Adipose tissue (tissue), 3 donors: ENCODE results near the gene PCDHGC4. TPM values are rescaled to one million over a fixed set of nuclear protein-coding genes. Genes with fewer than 3 reads are reported as not detected.
A peak's percentile ranks its signal among the peaks of the same experiment; 100 is the strongest.

Experiments used
- H3K27ac ChIP-seq: one replicate; pipeline ENCODE4 v1.5.1; 2013; ENCODE audit warnings: low read depth, low read length
- WGBS, 3 donors: extraction: QIAGEN DNeasy Blood & Tissue Kit; methylation state at CpG; one replicate each; pipeline ENCODE4 v1.1.7; 2013; 5-methylcytosine and 5-hydroxymethylcytosine counted together
- polyA plus RNA-seq, 3 donors: library from polyadenylated mRNA; stranded (reverse); fragments of 200-250 nt; gene quantifications; one replicate each; pipeline ENCODE4 v1.2.3, GENCODE V29; 2013
- donor health status: healthy with polysubstance abuse.
- donor health status: Bipolar disorder and iron deficiency.
- donor health status: healthy.

Gene PCDHGC4
- polyA plus RNA-seq, 3 donors = 0.05 to 0.34 (median 0.15) TPM

DNA sequence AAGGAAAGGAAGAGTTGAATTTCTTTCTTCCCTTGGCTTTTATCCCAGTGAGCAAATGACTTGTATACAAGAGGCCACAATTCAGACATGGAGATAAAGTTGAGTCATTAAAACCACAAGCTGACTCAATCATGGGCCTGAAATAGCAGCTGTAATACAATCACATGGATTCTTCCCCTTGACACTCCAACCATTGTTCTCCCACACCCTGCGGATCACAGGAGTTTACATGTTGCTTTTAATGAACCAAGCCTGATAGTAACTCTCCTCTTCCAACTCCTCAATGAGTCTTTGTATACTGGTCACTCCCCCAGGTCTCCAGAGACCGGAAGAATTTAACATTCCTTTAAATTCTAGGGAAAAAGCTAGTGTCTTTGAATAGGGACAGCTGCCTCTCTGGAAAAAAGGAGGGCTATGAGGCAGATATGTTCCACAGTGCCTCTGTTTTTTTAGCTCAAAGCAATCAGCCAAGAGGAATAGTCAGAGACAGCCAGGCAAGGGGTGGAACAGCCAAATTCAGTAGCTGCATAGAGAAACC, 36.5 kb downstream of the PCDHGC4 start:
- WGBS, 3 donors = 17 to 68% (median 34%) methylated on average over 2 of the region's 2 CpGs
- no peak overlapping the region for H3K27ac ChIP-seq

GRCh38 chr5:141522301-141522700, 37.5 kb downstream of the PCDHGC4 start:
- WGBS, 3 donors = 19 to 74% (median 34%) methylated on average over 2 of the region's 2 CpGs
- H3K27ac ChIP-seq = no peak overlapping the region

GRCh38 chr5:141523991-141524390, 39.2 kb downstream of the PCDHGC4 start:
- H3K27ac ChIP-seq = no peak overlapping the region
- 85 to 90% (median 88%) methylated on average over 8 of the region's 8 CpGs for WGBS, 3 donors

- WGBS, 3 donors = 29 to 41% (median 34%) methylated on average over 12 of the region's 12 CpGs
- H3K27ac ChIP-seq = no peak overlapping the region
Measured at GRCh38 chr5:141524604-141525597, 40.1 kb downstream of the PCDHGC4 start.

DNA sequence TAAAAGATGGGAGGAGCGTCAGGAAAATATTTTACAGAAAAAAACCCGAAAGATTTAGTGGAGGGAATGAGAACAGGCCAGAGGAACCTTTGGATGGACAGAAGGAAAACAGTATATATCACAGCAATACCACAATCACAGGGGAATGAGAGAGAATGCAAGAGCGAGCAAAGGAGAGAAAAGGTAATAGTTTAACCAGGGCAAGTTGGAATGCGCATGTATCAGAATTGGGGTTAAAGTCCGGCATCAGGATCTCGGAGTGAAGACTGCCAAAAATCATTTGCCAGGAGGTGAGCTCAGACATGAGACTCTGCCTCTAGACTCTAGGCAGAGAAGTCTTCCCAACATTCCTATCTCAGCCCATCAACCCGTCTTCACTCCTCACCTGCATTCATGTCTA, 40.8 kb downstream of the PCDHGC4 start:
- WGBS, 3 donors = 60 to 74% (median 68%) methylated on average over 7 of the region's 7 CpGs
- H3K27ac ChIP-seq = no peak overlapping the region

DNA sequence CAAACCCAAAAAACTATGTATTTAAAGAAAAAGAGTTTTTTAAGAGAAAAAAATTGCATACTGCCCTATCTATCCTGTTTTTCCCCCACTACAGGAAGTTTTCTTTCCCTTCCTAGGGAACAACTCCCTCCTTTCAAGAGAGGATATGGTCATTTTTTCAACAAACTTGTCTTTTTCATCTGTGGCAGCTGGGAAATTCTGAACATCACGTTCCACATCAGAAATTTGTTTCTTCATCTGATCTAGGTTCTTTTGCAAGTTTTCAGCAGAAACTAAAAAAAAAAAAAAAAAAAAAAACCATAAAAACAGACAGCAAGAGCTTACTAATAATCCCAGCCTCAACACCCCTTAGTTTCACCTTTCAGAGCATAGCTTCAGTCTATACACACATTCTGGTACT, 42.6 kb downstream of the PCDHGC4 start:
- WGBS, 3 donors = 56 to 64% (median 59%) methylated on average over 1 of the region's 1 CpG

GRCh38 chr5:141528291-141528984, 43.6 kb downstream of the PCDHGC4 start:
- WGBS, 3 donors = 54 to 76% (median 63%) methylated on average over 11 of the region's 11 CpGs

More for the DNA sequence above, 42.6 kb downstream of the PCDHGC4 start:
- no peak overlapping the region for H3K27ac ChIP-seq

DNA sequence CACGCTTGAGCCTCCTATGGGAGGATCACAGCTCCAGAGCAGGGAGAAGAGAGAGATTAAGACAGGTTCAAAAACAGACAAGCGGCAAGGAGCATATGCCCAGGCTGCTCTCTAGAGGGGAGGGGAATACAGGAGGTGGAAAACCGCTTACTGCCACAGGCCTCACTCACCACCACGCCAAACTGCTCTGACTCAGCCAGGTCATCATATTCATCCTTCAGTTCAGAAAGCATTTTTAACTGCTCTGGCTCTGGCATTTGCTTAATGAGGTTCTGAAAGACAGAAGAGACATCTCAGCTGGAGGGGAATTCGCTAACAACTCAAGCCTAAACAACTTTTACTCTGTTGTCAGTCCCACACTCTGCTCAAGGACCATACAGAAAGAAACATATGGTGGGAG, 44.2 kb downstream of the PCDHGC4 start:
- WGBS, 3 donors = 65 to 81% (median 69%) methylated on average over 5 of the region's 5 CpGs
- peak overlapping the region; percentile 17 for H3K27ac ChIP-seq

More at GRCh38 chr5:141528291-141528984, 43.6 kb downstream of the PCDHGC4 start:
- H3K27ac ChIP-seq = peak overlapping the region; percentile 56

- no peak overlapping the region for H3K27ac ChIP-seq
- 90 to 92% (median 91%) methylated on average over 7 of the region's 7 CpGs for WGBS, 3 donors
Measured at GRCh38 chr5:141529873-141530272, 45.0 kb downstream of the PCDHGC4 start.

DNA sequence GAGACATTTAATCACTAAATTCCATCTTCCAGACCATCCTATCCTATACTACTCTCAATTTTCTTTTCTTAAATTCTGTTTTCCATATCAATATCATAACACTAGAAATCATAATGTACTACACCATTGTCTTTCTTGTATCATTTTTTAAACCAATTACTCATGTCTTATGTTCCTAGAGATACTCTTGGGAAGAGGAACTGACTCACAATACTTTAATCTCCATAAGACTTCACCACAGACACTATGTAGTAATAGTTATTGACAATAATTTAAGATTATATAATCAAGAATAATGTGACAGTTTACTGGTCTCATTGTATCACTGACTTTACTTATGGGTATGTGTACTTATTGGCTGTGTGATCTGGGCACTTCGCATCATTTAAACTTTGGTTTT, 47.9 kb downstream of the PCDHGC4 start:
- 97 to 100% (median 99%) methylated on average over 1 of the region's 1 CpG for WGBS, 3 donors
- H3K27ac ChIP-seq = no peak overlapping the region

DNA sequence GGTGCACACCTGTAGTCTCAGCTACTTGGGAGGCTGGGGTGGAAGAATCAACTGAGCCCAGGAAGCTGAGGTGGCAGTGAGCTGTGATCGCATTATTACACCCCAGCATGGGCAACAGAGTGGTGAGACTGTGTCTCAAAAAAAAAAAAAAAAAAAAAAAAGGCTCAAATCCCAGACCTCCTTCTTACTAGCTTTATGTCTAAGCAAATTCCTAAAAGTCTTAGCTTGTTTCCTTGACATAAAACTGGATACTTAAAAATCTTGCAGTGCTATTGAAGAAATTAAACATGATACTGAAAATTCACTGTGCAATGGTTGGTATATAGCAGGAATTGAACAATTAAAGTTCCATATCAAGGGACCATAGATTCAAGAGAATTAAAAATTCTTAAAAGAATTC, 49.1 kb downstream of the PCDHGC4 start:
- 93 to 100% (median 97%) methylated on average over 1 of the region's 1 CpG for WGBS, 3 donors

GRCh38 chr5:141534492-141535213, 49.8 kb downstream of the PCDHGC4 start:
- WGBS, 3 donors = 95 to 98% (median 96%) methylated on average over 4 of the region's 4 CpGs

More for the DNA sequence above, 49.1 kb downstream of the PCDHGC4 start:
- no peak overlapping the region for H3K27ac ChIP-seq

More at GRCh38 chr5:141534492-141535213, 49.8 kb downstream of the PCDHGC4 start:
- no peak overlapping the region for H3K27ac ChIP-seq

Other genes starting within 250 kb of the PCDHGC4 start
- 1 to 10 TPM in 2 of 3 donors, under 1 TPM in 1; 0.79 to 3.2 (median 2.0) TPM for gene PCDHB15, start 239.6 kb upstream of the PCDHGC4 start, polyA plus RNA-seq
- gene SLC25A2, start 181.0 kb upstream of the PCDHGC4 start, polyA plus RNA-seq = under 1 TPM in 1 of 3 donors, not detected in 2; 0.03 TPM
- gene TAF7, start 164.2 kb upstream of the PCDHGC4 start, polyA plus RNA-seq = 10 to 100 TPM; 32.2 to 62.0 (median 59.1) TPM
- under 1 TPM in 2 of 3 donors, not detected in 1; 0.10 to 0.25 TPM for gene PCDHGA1, start 154.5 kb upstream of the PCDHGC4 start, polyA plus RNA-seq
- gene PCDHGA2, start 146.3 kb upstream of the PCDHGC4 start, polyA plus RNA-seq = 1 to 10 TPM in 1 of 3 donors, under 1 TPM in 2; 0.56 to 1.3 (median 0.89) TPM
- gene PCDHGA3, start 141.2 kb upstream of the PCDHGC4 start, polyA plus RNA-seq = under 1 TPM; 0.45 to 0.82 (median 0.54) TPM
- under 1 TPM; 0.11 to 0.36 (median 0.30) TPM for gene PCDHGB1, start 134.9 kb upstream of the PCDHGC4 start, polyA plus RNA-seq
- gene PCDHGA4, start 130.0 kb upstream of the PCDHGC4 start, polyA plus RNA-seq = under 1 TPM; 0.34 to 0.98 (median 0.82) TPM
- under 1 TPM; 0.58 to 0.90 (median 0.71) TPM for gene PCDHGB2, start 125.0 kb upstream of the PCDHGC4 start, polyA plus RNA-seq
- gene PCDHGA5, start 120.9 kb upstream of the PCDHGC4 start, polyA plus RNA-seq = under 1 TPM; 0.34 to 0.52 (median 0.43) TPM
- under 1 TPM; 0.34 to 0.52 (median 0.40) TPM for gene PCDHGB3, start 114.8 kb upstream of the PCDHGC4 start, polyA plus RNA-seq
- 1 to 10 TPM in 1 of 3 donors, under 1 TPM in 2; 0.45 to 1.3 (median 0.83) TPM for gene PCDHGA6, start 111.1 kb upstream of the PCDHGC4 start, polyA plus RNA-seq
- gene PCDHGA7, start 102.3 kb upstream of the PCDHGC4 start, polyA plus RNA-seq = under 1 TPM; 0.11 to 0.38 (median 0.31) TPM
- gene PCDHGB4, start 97.3 kb upstream of the PCDHGC4 start, polyA plus RNA-seq = 1 to 10 TPM in 1 of 3 donors, under 1 TPM in 2; 0.34 to 1.2 (median 0.60) TPM
- under 1 TPM; 0.07 to 0.45 (median 0.10) TPM for gene PCDHGA8, start 92.4 kb upstream of the PCDHGC4 start, polyA plus RNA-seq
- gene PCDHGB5, start 87.1 kb upstream of the PCDHGC4 start, polyA plus RNA-seq = 1 to 10 TPM in 2 of 3 donors, under 1 TPM in 1; 0.11 to 3.1 (median 2.3) TPM
- under 1 TPM; 0.51 to 0.89 (median 0.67) TPM for gene PCDHGA9, start 82.3 kb upstream of the PCDHGC4 start, polyA plus RNA-seq
- gene PCDHGB6, start 77.0 kb upstream of the PCDHGC4 start, polyA plus RNA-seq = 1 to 10 TPM; 1.0 to 2.4 (median 1.0) TPM
- gene PCDHGA10, start 72.0 kb upstream of the PCDHGC4 start, polyA plus RNA-seq = 1 to 10 TPM in 1 of 3 donors, under 1 TPM in 2; 0.64 to 1.8 (median 0.79) TPM
- 1 to 10 TPM; 2.3 to 4.9 (median 2.6) TPM for gene PCDHGB7, start 67.4 kb upstream of the PCDHGC4 start, polyA plus RNA-seq
- 1 to 10 TPM in 1 of 3 donors, under 1 TPM in 2; 0.32 to 1.1 (median 0.79) TPM for gene PCDHGA11, start 64.0 kb upstream of the PCDHGC4 start, polyA plus RNA-seq
- gene PCDHGA12, start 54.5 kb upstream of the PCDHGC4 start, polyA plus RNA-seq = 1 to 10 TPM in 2 of 3 donors, under 1 TPM in 1; 0.48 to 2.0 (median 1.2) TPM
- 100 to 1,000 TPM in 1 of 3 donors, 10 to 100 TPM in 2; 21.7 to 106 (median 37.2) TPM for gene PCDHGC3, start 9.1 kb upstream of the PCDHGC4 start, polyA plus RNA-seq
- gene PCDHGC5, start 4.1 kb downstream of the PCDHGC4 start, polyA plus RNA-seq = under 1 TPM; 0.06 to 0.56 (median 0.07) TPM
- gene DIAPH1, start 134.0 kb downstream of the PCDHGC4 start, polyA plus RNA-seq = 10 to 100 TPM; 30.1 to 33.4 (median 31.9) TPM
- 10 to 100 TPM; 27.2 to 53.6 (median 35.3) TPM for gene HDAC3, start 151.8 kb downstream of the PCDHGC4 start, polyA plus RNA-seq
- gene RELL2, start 152.0 kb downstream of the PCDHGC4 start, polyA plus RNA-seq = 1 to 10 TPM; 1.4 to 2.6 (median 1.5) TPM
- gene FCHSD1, start 166.4 kb downstream of the PCDHGC4 start, polyA plus RNA-seq = 1 to 10 TPM; 6.7 to 8.2 (median 8.1) TPM
- 10 to 100 TPM in 2 of 3 donors, 1 to 10 TPM in 1; 2.5 to 33.4 (median 14.2) TPM for gene ARAP3, start 197.2 kb downstream of the PCDHGC4 start, polyA plus RNA-seq